ENCODE results near the gene DUOXA1. TPM values are rescaled to one million over a fixed set of nuclear protein-coding genes. Genes with fewer than 3 reads are reported as not detected.
"Not testable (repeated sequence)": the region's sequence is repeated elsewhere in the genome, so short reads cannot be mapped to it uniquely, and the experiment has no call there.

DUOXA1 gene
- total RNA-seq, 1 donor from 2014 or later: not detected

GRCh38 chr15:45151998-45152828, 22.5 kb upstream of the DUOXA1 start:
- DNase-seq (ENCODE audit: low spot score) (no peak), ATAC-seq (no peak)

DNA sequence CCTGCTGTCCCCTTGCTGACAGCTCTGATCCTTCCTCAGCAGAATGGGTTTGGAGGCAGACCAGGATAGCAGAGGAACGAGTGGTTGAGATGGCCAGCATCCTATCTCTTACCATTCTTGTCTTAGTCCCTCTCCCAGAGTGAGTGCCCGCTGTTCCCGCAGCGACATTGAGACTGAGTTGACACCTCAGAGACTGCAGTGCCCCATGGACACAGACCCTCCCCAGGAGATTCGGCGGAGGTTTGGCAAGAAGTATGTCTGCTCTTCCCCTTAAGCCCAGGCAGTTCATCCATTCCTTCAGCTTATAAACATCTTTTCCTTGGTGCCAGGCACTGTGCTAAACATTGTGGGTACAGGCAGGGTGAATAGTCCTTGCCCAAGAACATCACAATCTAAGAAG, 21.3 kb upstream of the DUOXA1 start:
- no peak for DNase-seq (ENCODE audit: low spot score)
- no peak for ATAC-seq

DNA sequence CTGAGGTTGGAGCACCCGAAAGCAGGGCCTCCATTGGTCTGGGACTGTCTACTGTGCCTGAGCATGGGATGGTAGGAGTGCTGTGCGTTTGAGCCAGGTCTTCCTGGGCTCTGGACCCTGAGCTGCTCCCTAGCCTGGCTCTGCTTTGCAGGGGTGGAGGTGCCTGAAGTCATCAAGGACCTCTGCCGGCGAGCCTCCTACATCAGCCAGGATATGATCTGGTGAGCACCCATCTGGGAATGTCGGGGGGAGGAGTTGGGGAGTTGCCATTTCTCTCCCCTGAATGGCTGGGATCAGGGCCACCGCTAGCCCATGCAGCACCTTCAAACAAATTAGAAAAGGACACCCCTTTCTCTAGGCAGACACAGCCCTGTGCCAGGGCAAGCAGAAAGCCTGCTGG, 20.8 kb upstream of the DUOXA1 start:
- DNase-seq (ENCODE audit: low spot score): no peak
- ATAC-seq: no peak

- no peak for ATAC-seq
- no peak for DNase-seq (ENCODE audit: low spot score)
These were observed 19.4 kb upstream of the DUOXA1 start for GRCh38 chr15:45149060-45149459.

- ATAC-seq (no peak), DNase-seq (ENCODE audit: low spot score) (no peak)
These were observed 18.7 kb upstream of the DUOXA1 start for GRCh38 chr15:45148076-45149059.

- ATAC-seq: no peak
These were observed 17.9 kb upstream of the DUOXA1 start for GRCh38 chr15:45147606-45148005.

DNA sequence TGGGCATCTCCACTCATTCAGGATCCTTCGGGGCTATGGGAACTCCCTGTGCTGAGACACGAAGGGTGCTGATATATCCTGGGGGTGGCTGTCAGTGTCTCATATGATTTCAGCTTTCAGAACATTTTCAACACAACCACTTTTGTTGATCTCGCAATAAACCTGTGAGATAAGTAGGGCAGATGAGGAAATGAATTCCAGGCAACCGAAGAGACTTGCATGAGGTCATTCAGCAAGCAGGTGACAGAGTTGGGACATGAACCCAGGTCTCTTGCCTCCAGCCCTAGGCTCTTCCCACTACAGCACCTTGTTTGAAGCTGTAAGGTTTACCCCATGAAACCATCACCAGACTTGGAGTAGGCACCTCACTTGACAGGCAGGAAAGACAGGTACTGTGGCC, 16.7 kb upstream of the DUOXA1 start:
- peak; percentile 36 for ATAC-seq
- DNase-seq (ENCODE audit: low spot score): no peak

More at GRCh38 chr15:45147606-45148005, 17.9 kb upstream of the DUOXA1 start:
- no peak for DNase-seq (ENCODE audit: low spot score)

GRCh38 chr15:45144775-45145174, 15.1 kb upstream of the DUOXA1 start:
- DNase-seq (ENCODE audit: low spot score) (no peak), ATAC-seq (no peak)

DNA sequence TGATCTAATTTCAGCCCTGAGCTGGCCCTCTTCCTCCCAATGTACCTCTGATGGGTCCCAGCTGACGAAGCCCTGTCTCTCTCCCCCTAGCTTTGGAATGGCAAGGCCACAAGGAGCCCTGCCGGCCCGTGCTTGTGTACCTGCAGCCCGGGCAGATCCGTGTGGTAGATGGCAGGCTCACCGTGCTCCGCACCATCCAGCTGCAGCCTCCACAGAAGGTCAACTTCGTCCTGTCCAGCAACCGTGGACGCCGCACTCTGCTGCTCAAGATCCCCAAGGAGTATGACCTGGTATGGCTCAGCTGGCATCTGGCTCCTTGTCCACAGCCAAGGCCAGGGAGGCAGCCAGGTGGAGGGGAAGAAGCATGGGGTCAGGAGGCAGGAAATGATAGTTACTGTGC, 14.3 kb upstream of the DUOXA1 start:
- DNase-seq (ENCODE audit: low spot score) (no peak), ATAC-seq (no peak)

GRCh38 chr15:45143056-45143455, 13.4 kb upstream of the DUOXA1 start:
- ATAC-seq: no peak
- no peak for DNase-seq (ENCODE audit: low spot score)

GRCh38 chr15:45141386-45141785, 11.7 kb upstream of the DUOXA1 start:
- DNase-seq (ENCODE audit: low spot score): no peak
- ATAC-seq: no peak

DNA sequence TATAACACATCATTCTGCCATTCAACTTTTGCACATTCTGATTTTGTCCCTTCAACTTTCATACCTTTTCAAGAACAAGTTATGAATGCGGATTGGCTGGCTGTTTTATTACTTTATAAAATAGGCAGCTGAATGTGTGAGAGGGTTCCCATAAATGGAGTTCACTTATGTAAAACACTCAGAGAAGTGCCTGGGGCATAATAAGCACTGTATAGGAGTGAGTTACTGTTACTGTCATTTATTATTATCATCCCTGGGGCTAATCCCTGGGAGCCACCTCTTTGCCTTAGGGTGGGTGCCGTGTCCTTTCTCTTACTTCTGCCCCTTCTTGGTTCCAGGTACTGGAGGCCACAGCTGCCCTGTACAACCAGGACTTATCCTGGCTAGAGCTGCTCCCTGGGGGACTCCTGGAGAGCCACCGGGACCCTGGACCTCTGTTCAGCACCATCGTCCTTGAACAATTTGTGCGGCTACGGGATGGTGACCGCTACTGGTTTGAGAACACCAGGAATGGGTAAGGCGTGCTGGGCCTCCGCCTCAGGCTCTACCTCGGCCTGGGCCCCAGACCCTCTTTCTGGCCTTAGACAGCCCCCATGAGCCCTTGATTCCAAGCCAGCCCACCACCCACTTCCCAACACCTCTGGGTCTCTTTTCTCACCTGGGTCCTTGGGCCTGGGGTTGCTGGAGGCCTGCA, 11.0 kb upstream of the DUOXA1 start:
- ATAC-seq (no peak), DNase-seq (ENCODE audit: low spot score) (no peak)

- DNase-seq (ENCODE audit: low spot score) (no peak), ATAC-seq (no peak)
These were observed 10.1 kb upstream of the DUOXA1 start for GRCh38 chr15:45139770-45140169.

DNA sequence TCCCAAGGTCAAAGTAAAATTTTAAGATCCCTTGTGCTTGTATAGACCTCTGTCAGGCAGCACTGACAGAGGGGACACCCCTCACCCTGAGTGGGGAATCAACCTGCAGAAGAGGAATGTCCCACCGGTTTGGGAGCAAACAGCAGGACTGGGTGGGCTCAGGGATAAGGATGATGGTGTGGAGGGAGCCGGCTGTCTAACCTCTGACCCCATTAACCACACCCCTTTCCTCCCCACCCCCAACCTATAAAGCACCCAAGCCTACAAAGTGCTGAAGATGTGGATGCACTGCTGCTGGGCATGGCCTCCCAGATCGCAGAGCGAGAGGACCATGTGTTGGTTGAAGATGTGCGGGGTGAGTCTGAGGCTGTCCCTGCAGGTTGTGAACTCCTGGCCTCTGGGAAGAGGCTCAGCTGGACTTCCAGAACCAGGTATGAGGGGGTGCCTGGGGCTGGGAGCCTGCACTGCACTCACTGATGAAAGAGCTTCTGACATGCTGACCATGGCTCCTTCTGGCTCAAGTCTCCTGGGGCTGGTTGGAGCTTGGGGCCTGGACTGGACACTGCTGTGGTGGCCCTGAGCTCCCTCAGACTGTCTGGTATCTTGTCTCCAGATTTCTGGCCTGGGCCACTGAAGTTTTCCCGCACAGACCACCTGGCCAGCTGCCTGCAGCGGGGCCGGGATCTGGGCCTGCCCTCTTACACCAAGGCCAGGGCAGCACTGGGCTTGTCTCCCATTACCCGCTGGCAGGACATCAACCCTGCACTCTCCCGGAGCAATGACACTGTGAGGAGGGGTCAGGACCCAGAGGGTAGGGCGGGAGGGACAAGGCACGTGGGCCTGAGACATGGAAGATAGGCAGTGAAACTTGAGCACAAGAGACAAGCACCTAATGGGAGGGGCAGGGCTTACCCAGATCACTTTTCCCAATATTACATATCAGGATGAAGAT, 9.4 kb upstream of the DUOXA1 start:
- peak; percentile 76 for ATAC-seq
- DNase-seq (ENCODE audit: low spot score): peak; percentile 70

- ATAC-seq (no peak), DNase-seq (ENCODE audit: low spot score) (no peak)
These were observed 8.0 kb upstream of the DUOXA1 start for GRCh38 chr15:45137703-45138102.

- DNase-seq (ENCODE audit: low spot score): no peak
These were observed 6.7 kb upstream of the DUOXA1 start for GRCh38 chr15:45136378-45136764.

GRCh38 chr15:45135705-45136377, 6.2 kb upstream of the DUOXA1 start:
- ATAC-seq: peak; percentile 3
- DNase-seq (ENCODE audit: low spot score): not testable (repeated sequence)

More at GRCh38 chr15:45136378-45136764, 6.7 kb upstream of the DUOXA1 start:
- no peak for ATAC-seq

DNA sequence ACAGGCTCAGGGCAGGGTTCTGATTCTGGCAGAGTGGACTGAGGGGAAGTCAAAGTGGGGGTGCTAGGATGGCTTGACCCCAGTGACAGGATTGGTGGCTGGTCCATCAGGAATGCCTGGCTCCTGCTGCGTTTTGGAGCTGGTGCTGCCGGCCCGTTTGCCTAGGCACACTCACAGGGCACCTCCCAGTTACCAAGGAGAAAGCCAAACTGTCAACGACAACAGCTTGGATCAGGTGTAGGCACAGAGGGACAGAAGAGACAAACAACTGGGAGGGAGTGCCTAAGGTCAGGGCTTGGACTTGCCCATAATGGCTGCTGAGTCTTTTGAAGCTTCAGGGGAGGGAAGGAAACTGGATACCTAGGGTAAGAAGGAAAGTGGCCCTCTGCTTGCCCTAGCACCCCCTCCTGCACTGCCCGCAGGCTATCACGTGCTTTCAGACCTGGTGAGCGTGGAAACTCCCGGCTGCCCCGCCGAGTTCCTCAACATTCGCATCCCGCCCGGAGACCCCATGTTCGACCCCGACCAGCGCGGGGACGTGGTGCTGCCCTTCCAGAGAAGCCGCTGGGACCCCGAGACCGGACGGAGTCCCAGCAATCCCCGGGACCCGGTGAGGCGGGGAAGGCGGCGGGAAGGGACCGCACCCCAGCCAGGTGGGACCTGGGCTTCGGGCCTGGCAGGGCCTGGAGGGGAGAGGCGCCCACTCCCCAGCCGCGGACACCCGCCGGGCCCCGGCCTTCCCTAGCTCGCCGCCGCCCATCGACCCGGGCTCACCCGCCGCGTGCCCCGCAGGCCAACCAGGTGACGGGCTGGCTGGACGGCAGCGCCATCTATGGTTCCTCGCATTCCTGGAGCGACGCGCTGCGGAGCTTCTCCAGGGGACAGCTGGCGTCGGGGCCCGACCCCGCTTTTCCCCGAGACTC, 5.3 kb upstream of the DUOXA1 start:
- ATAC-seq (peak; percentile 82), DNase-seq (ENCODE audit: low spot score) (no peak)

All from left lobe of liver (tissue), 2 donors.